ENCODE results near the gene EEFSEC.

EEFSEC gene

DNA sequence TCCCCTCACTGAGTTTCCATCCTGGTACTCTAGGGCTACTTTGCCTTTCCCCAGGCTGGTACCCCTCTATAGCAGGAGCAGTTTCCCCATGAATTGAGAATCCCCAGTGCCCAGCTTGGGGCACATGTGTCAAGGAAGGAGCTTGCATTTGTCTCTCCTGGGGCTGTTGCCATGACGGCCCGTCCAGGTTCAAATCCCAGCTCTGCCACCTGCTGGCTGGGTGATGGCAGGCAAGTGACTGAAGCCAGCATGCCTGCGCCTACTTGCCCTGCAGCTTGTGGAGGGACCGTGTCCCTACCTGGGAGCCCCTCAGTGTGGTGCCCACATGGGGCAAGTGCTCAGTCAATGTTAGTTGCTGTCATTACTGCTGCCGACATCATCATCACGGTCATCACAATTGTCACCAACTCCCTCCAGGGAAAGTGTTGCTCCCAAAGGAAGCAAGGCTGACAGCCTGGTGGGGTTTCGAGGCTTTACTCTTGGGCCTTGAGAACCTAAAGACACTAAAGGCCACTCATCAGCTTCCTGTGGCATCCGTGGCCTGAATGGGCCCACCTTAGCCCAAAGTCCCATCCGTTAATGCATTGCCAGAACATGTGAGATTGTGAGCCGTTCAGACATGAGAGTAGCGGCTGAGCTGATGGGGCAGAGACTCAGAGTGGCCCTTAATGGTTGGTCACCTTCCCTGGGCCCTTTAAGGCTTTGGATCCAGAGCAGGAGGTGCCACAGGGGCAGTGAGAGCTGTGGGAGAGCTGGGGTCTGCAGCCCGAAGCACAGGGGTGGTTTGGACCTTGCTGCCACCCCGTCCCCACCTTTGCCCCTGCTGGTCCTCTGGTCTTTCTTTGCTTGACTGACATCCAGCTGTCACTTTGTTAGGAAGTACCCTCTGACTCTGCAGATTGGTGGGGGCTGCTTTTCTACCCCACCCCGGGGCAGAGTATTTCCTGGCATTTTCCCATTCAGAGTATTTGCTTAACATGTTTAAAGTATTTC lies 169.0 kb downstream of the EEFSEC start:
- CTCF ChIA-PET = no interaction called here
- POLR2A ChIA-PET (ENCODE audit: low non-redundant PET) = no interaction called here
- no peak for DNase-seq (ENCODE audit: low spot score)
- H3K27ac ChIP-seq = no peak overlapping the region
- TF ChIP-seq, protein P1, sequence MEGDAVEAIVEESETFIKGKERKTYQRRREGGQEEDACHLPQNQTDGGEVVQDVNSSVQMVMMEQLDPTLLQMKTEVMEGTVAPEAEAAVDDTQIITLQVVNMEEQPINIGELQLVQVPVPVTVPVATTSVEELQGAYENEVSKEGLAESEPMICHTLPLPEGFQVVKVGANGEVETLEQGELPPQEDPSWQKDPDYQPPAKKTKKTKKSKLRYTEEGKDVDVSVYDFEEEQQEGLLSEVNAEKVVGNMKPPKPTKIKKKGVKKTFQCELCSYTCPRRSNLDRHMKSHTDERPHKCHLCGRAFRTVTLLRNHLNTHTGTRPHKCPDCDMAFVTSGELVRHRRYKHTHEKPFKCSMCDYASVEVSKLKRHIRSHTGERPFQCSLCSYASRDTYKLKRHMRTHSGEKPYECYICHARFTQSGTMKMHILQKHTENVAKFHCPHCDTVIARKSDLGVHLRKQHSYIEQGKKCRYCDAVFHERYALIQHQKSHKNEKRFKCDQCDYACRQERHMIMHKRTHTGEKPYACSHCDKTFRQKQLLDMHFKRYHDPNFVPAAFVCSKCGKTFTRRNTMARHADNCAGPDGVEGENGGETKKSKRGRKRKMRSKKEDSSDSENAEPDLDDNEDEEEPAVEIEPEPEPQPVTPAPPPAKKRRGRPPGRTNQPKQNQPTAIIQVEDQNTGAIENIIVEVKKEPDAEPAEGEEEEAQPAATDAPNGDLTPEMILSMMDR (conservative IDR thresholded peaks at IDR 0.05; ENCODE audit: low read depth) = no peak

- POLR2A ChIA-PET (ENCODE audit: low non-redundant PET) = no interaction called here
- CTCF ChIA-PET = interaction anchor here (0.6 kb wide), 1 partner anchor 59 kb away, joined by 5 read pairs; no protein-coding TSS in a partner anchor
These were observed 170.2 kb downstream of the EEFSEC start for GRCh38 chr3:128323206-128324081.

GRCh38 chr3:128324911-128325592 lies 171.8 kb downstream of the EEFSEC start:
- H3K27ac ChIP-seq = no peak overlapping the region
- CTCF ChIA-PET = interaction anchor here (0.5 to 0.6 kb wide), 2 partner anchors 98 to 896 kb away, joined by 4 to 5 read pairs; no protein-coding TSS in a partner anchor
- TF ChIP-seq, protein P1 (conservative IDR thresholded peaks at IDR 0.05; ENCODE audit: low read depth) = no peak
- POLR2A ChIA-PET (ENCODE audit: low non-redundant PET) = no interaction called here
- no peak for DNase-seq (ENCODE audit: low spot score)

More at GRCh38 chr3:128323206-128324081, 170.2 kb downstream of the EEFSEC start:
- no peak for DNase-seq (ENCODE audit: low spot score)
- TF ChIP-seq, protein P1 (conservative IDR thresholded peaks at IDR 0.05; ENCODE audit: low read depth) = no peak
- no peak overlapping the region for H3K27ac ChIP-seq

- H3K27ac ChIP-seq = no peak overlapping the region
- CTCF ChIA-PET = no interaction called here
- POLR2A ChIA-PET (ENCODE audit: low non-redundant PET) = no interaction called here
These were observed 173.0 kb downstream of the EEFSEC start for GRCh38 chr3:128326051-128326823.

GRCh38 chr3:128327606-128328031 lies 174.3 kb downstream of the EEFSEC start:
- H3K27ac ChIP-seq = no peak overlapping the region
- POLR2A ChIA-PET (ENCODE audit: low non-redundant PET) = no interaction called here
- DNase-seq (ENCODE audit: low spot score) = no peak
- CTCF ChIA-PET = no interaction called here
- TF ChIP-seq, protein P1 (conservative IDR thresholded peaks at IDR 0.05; ENCODE audit: low read depth) = no peak

More at GRCh38 chr3:128326051-128326823, 173.0 kb downstream of the EEFSEC start:
- TF ChIP-seq, protein P1 (conservative IDR thresholded peaks at IDR 0.05; ENCODE audit: low read depth) = no peak
- no peak for DNase-seq (ENCODE audit: low spot score)

Measured in RWPE1 (cell line).